Subcutaneous abdominal adipose tissue (tissue), 5 donors: ENCODE measurements around the gene ACTN4.

Source experiments
- H3K27ac ChIP-seq: one replicate; pipeline ENCODE4 v1.7.0; 2013; ENCODE audit warnings: low read depth, mild to moderate bottlenecking, inconsistent platforms, low read length, moderate library complexity
- H3K27me3 ChIP-seq, 5 donors: one replicate each; pipeline ENCODE4 v1.7.0; 2013; ENCODE audit warnings: low read length in 5 of 5, inconsistent platforms in 1 of 5; ENCODE audit not compliant: control insufficient read depth in 5 of 5, insufficient read depth in 4 of 5
- H3K36me3 ChIP-seq, 5 donors: one replicate each; pipeline ENCODE4 v1.7.0; 2013; ENCODE audit warnings: low read length in 5 of 5; ENCODE audit not compliant: control insufficient read depth in 5 of 5, insufficient read depth in 5 of 5
- H3K4me1 ChIP-seq, 5 donors: one replicate each; pipeline ENCODE4 v1.7.0; 2013; ENCODE audit warnings: low read length in 5 of 5, mild to moderate bottlenecking in 3 of 5, moderate library complexity in 1 of 5; ENCODE audit not compliant: control insufficient read depth in 5 of 5, insufficient read depth in 5 of 5
- H3K4me3 ChIP-seq, 5 donors: one replicate each; pipeline ENCODE4 v1.7.0; 2013; ENCODE audit warnings: low read length in 5 of 5, low read depth in 1 of 5
- H3K9ac ChIP-seq, 5 donors: one replicate each; pipeline ENCODE4 v1.7.0; 2013; ENCODE audit warnings: low read length in 5 of 5, mild to moderate bottlenecking in 4 of 5, moderate library complexity in 3 of 5
- H3K9me3 ChIP-seq, 5 donors: one replicate each; pipeline ENCODE4 v1.7.0; 2013; ENCODE audit warnings: low read length in 5 of 5; ENCODE audit not compliant: control insufficient read depth in 5 of 5
- donor health status: healthy.
- donor health status: healthy.
- donor health status: healthy.
- donor health status: healthy.
- donor health status: healthy.

The ACTN4 gene

DNA sequence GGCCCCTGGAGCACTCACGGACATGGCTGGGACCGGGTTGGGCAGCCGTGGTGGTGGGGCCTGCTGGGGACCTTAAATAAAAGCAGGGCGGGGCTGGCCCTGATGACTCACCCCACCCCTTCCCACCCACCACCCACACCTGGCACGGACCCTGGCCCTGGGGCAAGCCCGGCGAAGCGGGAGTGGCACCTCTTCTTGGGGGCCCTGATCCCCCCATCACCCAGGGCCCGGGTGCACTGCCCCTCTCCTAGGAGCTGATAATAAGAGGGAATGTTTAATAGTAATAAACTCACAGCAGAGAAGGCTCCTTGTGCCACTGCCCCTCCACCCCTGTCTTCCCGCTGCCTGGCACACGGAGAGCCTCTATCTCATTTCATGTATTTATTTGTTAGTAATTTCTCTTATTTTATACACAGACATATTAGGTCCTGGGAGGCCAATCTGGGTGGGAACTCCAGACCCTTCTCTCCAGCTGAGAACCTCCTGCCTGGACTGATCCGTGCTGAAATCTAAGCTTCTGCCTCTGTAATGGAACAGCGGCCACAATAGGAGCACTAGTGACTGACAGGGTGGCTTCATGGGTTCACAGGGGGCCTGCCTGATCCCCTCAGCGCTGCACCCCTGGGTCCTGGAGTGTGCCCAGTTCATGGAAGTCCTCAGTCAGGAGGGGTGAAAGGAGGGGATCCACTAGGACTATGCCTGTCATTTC is 126.2 kb downstream of the ACTN4 start, which contains the start of gene LGALS7:
Gene LGALS7, minus strand, starts transcription at position 49 of the 709 bp plus-strand sequence. Its CDS starts 25 bp downstream, at position 24.
- Histone ChIP-seq H3K27ac (no peak within 1 kb of the TSS), H3K36me3 (no peaks in the 10 kb centered on the region), H3K4me1 (peaks cover 0 to 12% (median 8%) of the 10 kb centered on the region in 5 donors), H3K4me3 (no peak within 1 kb of the TSS), H3K27me3 (no peaks in the 10 kb centered on the region), H3K9ac (no peak within 1 kb of the TSS), H3K9me3 (no peaks in the 10 kb centered on the region)

DNA sequence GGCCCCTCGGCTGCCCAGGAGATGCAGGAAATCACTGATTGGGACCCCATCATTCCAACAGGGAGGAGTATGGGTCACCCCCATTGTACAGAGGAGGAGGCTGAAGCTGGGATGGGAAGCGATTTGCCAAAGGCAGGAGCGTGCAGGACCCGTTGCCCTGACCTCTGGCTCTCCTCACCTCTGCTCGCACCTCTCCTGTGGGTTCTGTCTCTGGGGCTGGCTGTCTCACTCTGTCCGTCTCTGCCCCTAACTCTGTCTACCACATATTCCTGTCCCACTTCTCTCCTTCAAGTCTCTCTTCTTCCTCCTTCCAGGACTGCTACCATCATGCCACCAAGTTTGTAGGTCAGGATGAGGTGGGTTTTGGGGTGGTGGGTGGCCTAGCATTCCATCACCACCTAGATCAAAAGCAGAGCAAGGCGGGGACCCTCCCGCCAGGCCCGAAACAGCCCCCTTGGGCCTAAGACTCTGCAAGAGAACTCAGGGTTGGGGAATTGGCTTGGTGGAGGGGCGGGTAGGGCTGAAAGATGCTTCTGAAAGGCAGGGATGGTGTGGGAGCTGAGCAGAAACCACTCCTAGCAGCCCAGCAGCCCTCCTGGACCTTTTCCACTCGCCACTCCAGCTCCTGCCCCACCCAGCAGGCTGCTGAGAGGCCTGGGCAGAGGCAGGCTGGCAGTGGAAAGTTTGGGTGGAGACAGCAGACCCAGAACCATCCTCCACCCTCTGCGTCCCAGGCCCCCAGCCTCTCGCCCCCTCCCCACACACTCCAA is 126.9 kb downstream of the ACTN4 start:
- H3K27me3 ChIP-seq, result no peaks in the 10 kb centered on the region
- H3K9me3 ChIP-seq, result no peaks in the 10 kb centered on the region
- peaks cover 0 to 9% (median 8%) of the 10 kb centered on the region in 5 donors for H3K4me1 ChIP-seq
- no peaks in the 10 kb centered on the region for H3K36me3 ChIP-seq
- H3K9ac ChIP-seq, result no peak overlapping the region
- H3K4me3 ChIP-seq, result no peak overlapping the region
- H3K27ac ChIP-seq, result no peak overlapping the region

GRCh38 chr19:38778733-38779132 is 131.3 kb downstream of the ACTN4 start:
- H3K9ac ChIP-seq, result no peak overlapping the region
- no peak overlapping the region for H3K27ac ChIP-seq

GRCh38 chr19:38780443-38780842 is 133.0 kb downstream of the ACTN4 start:
- H3K27ac ChIP-seq, result no peak overlapping the region
- H3K36me3 ChIP-seq, result no peaks in the 10 kb centered on the region
- H3K27me3 ChIP-seq, result peaks cover 0 to 3% (median 0%) of the 10 kb centered on the region in 5 donors
- H3K4me3 ChIP-seq, result no peak overlapping the region
- no peaks in the 10 kb centered on the region for H3K4me1 ChIP-seq
- no peak overlapping the region for H3K9ac ChIP-seq
- no peaks in the 10 kb centered on the region for H3K9me3 ChIP-seq

More at GRCh38 chr19:38778733-38779132, 131.3 kb downstream of the ACTN4 start:
- Histone ChIP-seq H3K4me1 (no peaks in the 10 kb centered on the region), H3K9me3 (no peaks in the 10 kb centered on the region), H3K27me3 (peaks cover 0 to 3% (median 0%) of the 10 kb centered on the region in 5 donors), H3K36me3 (no peaks in the 10 kb centered on the region), H3K4me3 (no peak overlapping the region)

- Histone ChIP-seq H3K4me1 (no peaks in the 10 kb centered on the region), H3K36me3 (no peaks in the 10 kb centered on the region), H3K9me3 (no peaks in the 10 kb centered on the region), H3K4me3 (no peak overlapping the region), H3K27ac (no peak overlapping the region), H3K9ac (no peak overlapping the region), H3K27me3 (peaks cover 0 to 3% (median 0%) of the 10 kb centered on the region in 5 donors)
These were observed 133.6 kb downstream of the ACTN4 start for GRCh38 chr19:38781058-38781457.
